EL (cell line): Measurements from ENCODE around the gene SELENOF.
"Not testable (repeated sequence)": the region's sequence is repeated elsewhere in the genome, so short reads cannot be mapped to it uniquely, and the experiment has no call there.

Source experiments
- DNase-seq: peaks from one replicate; pipeline ENCODE4 v3.0.0-alpha.2; 2016

Gene SELENOF

DNA sequence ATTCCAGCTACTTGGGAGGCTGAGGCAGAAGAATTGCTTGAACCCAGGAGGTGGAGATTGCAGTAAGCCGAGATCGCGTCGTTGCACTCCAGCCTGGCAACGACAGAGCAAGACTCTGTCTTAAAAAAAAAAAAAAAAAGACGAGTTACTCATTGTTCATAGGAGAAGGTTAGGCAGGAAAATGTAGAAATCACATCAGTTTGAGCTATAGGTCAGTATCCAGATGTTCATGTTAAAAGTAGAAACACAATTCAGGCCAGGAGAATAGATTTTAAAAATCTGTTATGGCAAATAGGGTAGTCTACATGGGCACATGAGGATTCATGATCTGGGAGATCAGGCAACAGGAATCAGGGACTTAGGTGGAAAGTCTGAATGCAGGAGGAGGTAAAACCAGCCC, 57.7 kb downstream of the SELENOF start:
- no peak for DNase-seq

- no peak for DNase-seq
These were observed 59.6 kb downstream of the SELENOF start for GRCh38 chr1:86854352-86854751.

DNA sequence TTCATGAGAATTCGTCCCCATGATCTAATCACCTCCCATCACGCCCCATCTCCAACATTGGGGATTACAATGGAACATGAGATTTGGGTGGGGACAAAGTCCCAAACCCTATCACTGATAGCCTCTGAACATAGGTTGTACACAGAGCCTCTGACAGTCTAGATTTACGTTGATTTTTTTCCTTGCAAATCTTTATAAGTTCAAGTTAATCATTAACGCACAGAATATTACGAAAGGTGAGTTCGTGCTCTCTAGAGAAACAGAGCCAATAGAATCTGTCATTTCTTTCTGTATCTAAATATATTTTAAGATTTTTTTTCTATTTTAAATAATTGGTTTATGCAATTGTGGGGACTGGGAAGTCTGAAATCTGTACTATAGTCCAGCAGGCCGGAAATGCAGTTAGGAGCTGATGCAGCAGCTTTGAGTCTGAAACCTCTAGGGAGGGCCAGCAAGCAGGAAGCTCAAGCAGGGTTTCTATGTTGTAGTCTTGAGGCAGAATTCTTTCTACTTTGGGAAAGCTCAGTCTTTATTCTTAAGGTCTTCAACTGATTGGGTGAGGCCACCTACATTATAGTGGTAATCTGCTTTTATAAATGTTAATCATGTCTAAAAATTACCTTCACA, 61.0 kb downstream of the SELENOF start:
- no peak for DNase-seq

DNA sequence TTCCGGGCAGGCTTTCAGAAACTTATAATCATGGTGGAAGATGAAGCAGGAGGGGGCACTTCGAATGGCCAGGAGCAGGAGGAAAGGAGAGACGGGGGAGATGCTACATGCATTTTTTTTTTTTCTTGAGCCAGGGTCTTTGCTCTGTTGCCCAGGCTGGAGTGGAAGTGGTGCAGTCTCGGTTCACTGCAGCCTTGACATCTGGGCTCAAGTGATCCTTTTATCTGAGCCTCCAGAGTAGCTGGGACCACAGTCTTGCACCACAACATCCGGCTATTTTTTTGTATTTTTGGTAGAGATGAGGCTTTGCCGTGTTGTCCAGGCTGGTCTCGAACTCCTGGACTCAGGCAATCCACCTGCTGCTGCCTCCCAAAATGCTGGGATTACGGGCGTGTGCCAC, 61.6 kb downstream of the SELENOF start:
- no peak for DNase-seq

DNA sequence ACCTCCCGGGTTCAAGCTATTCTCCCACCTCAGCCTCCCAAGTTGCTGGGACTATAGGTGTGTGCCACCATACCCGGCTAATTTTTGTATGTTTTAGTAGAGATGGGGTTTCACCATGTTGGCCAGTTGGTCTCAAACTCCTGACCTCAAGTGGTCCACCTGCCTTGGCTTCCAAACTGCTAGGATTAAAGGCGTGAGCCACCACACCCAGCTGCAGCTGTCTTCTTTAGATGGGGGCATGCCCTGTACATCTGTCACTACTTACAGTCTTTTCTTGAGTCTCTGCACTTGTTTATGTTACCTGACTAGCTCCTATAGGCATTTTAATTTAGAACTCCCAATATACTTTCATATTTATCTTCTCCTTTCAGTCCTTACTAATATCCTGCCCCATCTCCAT, 64.2 kb downstream of the SELENOF start:
- DNase-seq, result no peak

- no peak for DNase-seq
These were observed 65.3 kb downstream of the SELENOF start for GRCh38 chr1:86848654-86849053.

GRCh38 chr1:86846164-86846647, 67.7 kb downstream of the SELENOF start:
- peak; percentile 79 for DNase-seq

DNA sequence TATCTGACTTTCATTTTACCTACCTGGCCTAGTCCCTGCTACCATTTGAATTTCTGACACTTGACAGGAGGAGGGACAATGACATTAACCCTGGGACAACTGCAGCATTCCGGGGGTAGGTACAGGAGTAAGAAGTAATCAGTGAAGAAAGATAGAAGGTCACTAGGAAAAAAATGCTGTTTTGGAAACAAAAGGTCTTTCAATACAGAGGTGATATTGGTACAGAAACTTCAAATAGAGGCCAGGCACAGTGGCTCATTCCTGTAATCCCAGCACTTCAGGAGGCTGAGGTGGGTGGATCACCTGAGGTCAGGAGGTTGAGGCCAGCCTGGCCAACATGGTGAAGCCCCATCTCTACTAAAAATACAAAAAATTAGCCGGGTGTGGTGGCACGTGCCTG, 68.4 kb downstream of the SELENOF start:
- DNase-seq, result no peak

GRCh38 chr1:86841116-86841515, 72.8 kb downstream of the SELENOF start:
- no peak for DNase-seq

DNA sequence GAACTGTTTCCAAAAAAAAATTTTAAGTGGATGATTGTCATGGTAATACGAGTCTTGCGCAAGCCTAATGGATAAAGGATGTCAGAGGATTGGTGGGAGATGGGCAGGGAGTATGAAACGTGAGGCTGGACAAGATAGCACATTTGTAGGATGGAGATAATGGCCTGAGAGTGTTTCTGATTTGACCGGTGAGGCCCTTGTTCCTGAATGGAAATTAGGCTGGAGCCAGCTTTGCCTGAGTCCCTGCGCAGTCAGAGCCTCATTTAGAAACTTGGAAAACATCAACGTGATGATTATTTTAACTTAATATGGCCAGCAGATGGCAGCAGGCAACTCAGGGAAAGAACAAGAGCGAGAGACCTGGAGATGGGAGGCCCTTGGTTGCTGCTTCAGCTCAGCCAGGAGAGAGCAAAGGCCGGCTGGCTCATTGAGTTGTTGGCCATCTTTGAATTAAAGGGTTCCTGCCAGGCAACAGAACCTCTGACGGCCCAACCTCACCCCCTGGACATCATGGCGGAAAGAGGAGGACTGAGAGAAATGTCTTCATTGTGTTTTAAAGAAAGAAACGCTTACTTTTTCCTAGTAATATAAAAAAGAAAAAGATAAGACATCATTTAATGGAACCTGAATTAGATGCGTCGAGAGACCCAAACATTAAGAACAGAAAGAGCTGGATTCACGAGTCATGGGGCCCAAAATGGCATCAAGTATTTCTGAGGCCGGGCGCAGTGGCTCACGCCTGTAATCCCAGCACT, 80.3 kb downstream of the SELENOF start:
- DNase-seq, result peak; percentile 85

DNA sequence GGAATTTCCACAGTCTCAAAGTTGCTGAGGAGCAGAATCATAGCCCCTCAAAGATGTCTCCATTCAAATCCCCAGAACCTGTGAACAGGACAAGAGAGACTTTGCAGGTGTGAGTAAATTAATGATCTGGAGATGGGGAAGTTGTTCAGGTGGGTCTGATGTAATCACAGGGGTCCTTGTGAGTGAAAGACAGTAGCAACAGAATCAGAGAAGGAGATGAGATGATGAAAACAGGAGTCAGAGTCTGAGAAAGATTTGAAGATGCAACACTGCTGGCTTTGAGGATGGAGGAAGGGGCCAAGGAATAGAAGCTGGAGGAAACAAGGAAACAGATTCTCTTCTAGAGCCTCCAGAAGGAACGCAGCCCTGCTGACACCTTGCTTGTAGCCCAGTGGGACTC, 81.5 kb downstream of the SELENOF start:
- no peak for DNase-seq

DNA sequence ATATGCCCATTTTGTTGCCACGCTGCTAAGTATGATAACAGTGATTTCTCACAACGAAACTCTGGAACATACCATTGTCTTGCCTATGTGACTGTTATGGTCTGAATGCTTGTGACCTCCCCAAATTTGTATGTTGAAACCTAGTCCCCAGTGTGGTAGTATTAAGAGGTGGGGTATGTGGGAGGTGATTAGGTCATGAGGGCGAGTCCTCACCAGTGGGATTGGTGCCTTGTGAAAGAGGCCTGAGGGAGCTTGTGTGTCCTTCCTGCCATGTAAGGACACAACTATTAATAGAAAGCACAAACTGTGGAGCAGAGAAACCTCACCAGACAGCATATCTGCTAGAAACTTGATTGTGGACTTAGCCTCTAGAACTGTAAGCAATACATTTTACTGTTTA, 84.6 kb downstream of the SELENOF start:
- DNase-seq, result no peak

DNA sequence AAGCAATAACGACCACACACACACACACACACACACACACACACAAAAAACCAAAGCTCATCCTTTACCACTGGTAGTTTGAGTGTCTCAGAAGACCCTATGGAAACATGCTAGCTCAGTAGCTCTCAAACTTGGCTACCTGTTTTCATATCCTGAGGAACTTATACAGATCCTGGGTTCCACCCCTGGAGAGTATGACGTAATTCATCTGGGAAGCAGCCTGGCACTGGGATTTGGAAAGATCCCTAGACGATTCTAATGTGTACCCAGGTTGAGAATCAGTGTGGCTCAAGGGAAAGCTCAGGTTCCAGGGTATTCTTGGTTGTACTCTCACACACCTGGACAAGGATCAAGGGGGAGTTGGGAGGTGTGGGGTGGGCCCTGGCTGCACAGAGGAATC, 85.9 kb downstream of the SELENOF start:
- no peak for DNase-seq

DNA sequence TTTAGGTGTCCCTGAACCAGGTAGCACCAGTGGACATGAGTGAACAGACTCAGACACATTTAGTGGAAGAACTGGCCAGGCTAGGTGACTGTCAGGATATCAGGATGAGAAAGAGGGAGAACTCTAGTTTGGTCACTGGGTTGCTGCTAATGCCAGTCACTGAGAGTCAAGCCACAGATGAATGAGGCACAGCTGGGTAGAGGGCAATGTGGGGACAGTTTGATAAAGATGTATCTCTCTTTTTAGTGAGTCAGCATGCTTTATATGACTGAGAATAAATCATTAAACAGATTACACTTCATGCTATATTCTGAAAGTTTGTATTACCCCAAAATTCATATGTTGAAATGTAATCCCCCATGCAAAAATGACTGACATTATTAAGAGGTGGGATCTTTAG, 87.1 kb downstream of the SELENOF start:
- no peak for DNase-seq

DNA sequence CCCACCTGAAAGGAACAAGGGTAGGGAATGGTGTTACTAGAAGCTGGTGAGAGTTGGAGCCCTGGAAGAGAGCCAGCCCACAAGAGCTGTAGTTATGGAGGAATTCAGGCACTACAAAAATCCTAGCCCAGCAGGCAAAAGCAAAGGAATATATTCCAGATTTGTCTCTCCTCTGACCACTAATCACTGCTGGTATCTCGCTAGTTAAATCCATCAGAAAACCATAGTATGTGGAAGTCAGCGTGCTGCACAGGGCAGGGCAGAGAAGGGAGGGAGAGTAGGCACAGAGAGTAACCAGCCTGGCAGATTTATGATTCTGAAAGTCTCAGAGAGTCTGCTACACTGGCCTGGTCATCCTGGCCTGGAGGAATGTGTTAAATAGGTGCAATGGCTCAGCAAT, 88.6 kb downstream of the SELENOF start:
- DNase-seq, result peak; percentile 26

- DNase-seq, result no peak
These were observed 90.0 kb downstream of the SELENOF start for GRCh38 chr1:86823821-86824500.

GRCh38 chr1:86823386-86823785, 90.5 kb downstream of the SELENOF start:
- no peak for DNase-seq

DNA sequence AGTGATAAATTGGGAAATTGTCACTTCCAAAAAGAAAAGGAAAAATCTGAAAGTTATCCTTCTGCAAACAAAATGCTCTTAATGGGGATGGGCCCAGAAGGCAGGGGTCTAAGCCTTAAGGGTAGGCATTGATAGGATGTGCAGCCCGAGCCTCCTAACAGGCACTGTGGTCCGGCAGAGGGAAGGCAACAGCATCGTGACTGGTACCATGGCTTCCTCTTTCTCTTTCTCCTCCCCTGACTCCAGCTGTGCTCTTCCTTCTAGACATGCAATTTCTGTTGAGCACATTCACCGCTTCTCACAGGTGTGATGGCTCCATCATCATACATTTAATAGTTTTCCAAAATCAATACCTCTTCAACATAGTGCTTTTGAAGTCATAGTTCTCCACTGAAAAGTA, 91.5 kb downstream of the SELENOF start:
- DNase-seq, result no peak

GRCh38 chr1:86821956-86822355, 92.0 kb downstream of the SELENOF start:
- no peak for DNase-seq

GRCh38 chr1:86819970-86820369, 94.0 kb downstream of the SELENOF start:
- DNase-seq, result not testable (repeated sequence)

DNA sequence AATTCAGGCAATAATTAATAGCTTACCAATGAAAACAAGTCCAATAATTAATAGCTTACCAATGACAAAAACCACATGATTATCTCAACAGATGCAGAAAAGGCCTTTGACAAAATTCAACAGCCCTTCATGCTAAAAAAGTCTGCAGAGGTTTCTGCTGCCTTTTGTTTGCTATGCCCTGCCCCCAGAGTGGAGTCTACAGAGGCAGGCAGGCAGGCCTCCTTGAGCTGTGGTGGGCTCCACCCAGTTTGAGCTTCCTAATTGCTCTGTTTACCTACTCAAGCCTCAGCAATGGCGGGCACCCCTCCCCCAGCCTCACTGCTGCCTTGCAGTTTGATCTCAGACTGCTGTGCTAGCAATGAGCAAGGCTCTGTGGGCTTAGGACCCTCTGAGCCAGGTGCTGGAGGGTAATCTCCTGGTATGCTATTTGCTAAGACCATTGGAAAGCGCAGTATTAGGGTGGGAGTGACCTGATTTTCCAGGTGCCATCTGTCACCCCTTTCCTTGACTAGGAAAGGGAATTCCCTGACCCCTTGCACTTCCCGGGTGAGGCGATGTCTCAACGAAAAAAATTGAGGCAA, 96.6 kb downstream of the SELENOF start:
- DNase-seq, result not testable (repeated sequence)

DNA sequence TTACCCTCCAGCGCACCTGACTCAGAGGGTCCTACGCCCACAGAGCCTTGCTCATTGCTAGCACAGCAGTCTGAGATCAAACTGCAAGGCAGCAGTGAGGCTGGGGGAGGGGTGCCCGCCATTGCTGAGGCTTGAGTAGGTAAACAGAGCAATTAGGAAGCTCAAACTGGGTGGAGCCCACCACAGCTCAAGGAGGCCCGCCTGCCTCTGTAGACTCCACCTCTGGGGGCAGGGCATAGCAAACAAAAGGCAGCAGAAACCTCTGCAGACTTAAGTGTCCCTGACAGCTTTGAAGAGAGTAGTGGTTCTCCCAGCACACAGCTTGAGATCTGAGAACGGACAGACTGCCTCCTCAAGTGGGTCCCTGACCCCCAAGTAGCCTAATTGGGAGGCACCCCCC, 99.8 kb downstream of the SELENOF start:
- not testable (repeated sequence) for DNase-seq
